OCI-LY3 (cell line): ENCODE results near the gene GMCL2.

Experiments
- EZH2phosphoT487 ChIP-seq: fragments of 200-600 bp; shearing (Covaris generic); IDR thresholded peaks from 2 replicates; pipeline ENCODE4 v1.6.1; 2018; ENCODE audit warnings: antibody characterized with exemption, mixed run types, low read depth
- TF ChIP-seq, protein P1 (sequence below): fragments of 200-600, 300-600 bp; sonication (generic); IDR thresholded peaks from 2 replicates; pipeline ENCODE4 v1.5.1; 2014; ENCODE audit warnings: antibody characterized with exemption, low read length, low read depth

DNA sequence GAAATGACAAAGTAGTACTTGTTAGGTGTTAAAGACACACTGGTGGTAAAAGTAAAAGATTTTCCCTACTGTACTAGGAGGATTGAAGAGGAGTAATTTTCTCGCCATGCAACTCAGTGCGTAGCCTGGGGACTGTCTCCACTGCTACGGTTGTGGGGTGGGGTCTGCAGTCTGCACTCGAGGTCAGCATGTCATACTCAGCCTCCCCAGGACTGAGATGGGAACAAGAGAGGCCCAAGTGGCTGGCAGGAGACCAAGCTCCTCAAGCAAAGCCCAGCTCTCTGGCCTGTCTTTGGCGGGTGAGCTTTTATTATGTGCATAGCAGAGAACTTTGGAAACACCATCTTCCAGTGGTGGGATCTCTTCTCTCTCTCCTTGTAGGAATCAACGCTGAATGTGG lies 43.9 kb downstream of the GMCL2 start:
- TF ChIP-seq, protein P1, sequence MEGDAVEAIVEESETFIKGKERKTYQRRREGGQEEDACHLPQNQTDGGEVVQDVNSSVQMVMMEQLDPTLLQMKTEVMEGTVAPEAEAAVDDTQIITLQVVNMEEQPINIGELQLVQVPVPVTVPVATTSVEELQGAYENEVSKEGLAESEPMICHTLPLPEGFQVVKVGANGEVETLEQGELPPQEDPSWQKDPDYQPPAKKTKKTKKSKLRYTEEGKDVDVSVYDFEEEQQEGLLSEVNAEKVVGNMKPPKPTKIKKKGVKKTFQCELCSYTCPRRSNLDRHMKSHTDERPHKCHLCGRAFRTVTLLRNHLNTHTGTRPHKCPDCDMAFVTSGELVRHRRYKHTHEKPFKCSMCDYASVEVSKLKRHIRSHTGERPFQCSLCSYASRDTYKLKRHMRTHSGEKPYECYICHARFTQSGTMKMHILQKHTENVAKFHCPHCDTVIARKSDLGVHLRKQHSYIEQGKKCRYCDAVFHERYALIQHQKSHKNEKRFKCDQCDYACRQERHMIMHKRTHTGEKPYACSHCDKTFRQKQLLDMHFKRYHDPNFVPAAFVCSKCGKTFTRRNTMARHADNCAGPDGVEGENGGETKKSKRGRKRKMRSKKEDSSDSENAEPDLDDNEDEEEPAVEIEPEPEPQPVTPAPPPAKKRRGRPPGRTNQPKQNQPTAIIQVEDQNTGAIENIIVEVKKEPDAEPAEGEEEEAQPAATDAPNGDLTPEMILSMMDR, result no peak
- TF ChIP-seq EZH2phosphoT487, result no peak
